HG03558 (cell line): ENCODE data around the gene OTOP2.
"Not testable (repeated sequence)": the region's sequence is repeated elsewhere in the genome, so short reads cannot be mapped to it uniquely, and the experiment has no call there.

Experiments used
- ATAC-seq: cut with Tn5 transposase; IDR thresholded peaks from one replicate; pipeline ENCODE4 v1.9.1; 2021; ENCODE audit warnings: moderate number of reproducible peaks; ENCODE audit not compliant: unreplicated experiment; ENCODE audit errors: extremely low read depth

OTOP2 gene

DNA sequence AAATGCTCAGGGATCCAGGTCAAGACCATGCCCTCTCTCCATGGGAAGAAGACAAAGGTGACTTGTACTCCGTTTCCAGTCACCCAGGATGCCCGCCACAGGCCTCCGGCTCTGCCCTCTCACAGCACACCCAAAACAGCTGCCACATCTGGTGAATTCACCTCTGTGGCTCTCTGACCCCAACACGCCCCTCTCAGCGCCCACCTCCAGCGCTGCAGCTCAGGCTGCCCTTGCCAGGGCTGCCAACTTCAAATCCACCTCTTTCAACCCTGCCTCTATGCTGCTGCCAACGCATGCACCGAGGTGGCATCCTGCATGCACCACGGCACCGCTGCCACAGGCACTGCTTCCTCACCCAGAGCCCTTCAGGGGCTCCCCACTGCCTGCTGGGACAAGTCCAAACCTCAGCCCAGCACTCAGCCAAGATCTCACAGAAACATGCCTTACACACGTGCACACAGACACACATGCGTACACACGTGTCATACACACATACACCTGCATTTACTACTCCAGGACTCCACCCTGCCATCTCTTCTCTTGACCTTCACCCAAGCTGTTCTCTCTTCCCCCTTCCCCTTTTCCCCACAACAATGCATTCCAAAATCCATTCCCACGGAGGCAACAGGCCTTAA lies 41.0 kb downstream of the OTOP2 start:
- ATAC-seq = no peak

GRCh38 chr17:74968361-74968780 lies 44.3 kb downstream of the OTOP2 start:
- no peak for ATAC-seq

DNA sequence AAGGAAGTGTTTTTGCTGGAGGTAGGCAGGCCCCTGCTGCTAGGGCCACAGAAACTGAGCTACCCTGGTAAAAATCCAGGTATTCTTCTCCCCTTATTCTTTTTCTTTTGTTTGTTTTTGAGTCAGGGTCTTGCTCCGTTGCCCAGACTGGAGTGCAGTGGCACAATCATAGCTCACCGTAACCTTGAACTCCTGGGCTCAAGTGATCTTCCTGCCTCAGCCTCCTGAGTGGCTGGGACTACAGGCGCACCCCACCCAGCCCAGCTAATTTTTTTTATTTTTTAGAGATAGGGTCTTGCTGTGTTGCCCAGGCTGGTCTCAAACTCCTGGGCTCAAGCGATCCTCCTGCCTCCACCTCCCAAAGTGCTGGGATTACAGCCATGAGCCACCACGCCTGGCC lies 45.4 kb downstream of the OTOP2 start:
- ATAC-seq = not testable (repeated sequence)

- ATAC-seq = no peak
These were observed 46.3 kb downstream of the OTOP2 start for GRCh38 chr17:74970395-74970794.

DNA sequence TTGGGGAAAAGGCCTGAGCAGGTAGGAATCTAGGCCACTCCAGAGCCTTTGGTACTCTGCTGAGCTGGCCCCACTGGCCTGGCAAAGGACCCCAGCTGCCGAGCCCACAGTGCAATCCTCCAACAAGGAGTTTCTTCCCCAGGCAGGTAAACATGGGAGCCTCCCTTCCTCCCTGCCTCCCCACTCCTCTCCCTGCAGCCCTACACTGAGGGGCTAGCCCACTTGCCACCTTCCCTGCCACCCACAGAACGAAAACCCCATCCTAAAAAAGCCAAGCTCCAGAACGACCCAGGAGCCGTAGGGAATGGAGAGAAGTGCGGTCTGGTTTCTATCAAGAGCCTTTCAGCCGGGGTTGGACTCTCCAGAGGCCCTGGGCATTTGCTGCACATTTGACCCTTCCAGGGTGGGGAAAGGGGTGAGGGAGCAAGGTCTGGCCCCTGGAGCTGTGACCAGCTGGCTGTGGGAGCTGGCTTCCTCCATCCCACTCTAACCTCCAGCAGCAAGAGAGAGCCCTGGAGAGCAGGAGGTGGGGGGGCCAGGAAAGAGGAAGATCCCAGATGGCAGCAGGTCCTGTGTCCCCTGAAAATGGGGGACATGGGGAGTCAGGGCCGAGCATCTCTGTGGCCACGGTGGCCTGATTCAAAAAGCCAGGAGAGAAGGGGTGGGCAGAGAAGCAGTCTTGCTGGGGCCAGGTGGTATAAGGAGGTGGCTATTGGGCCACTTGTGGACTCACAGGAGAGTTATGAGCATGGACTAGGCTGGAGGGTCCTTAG lies 47.2 kb downstream of the OTOP2 start:
- ATAC-seq = no peak

GRCh38 chr17:74971842-74972106 lies 47.7 kb downstream of the OTOP2 start:
- ATAC-seq = no peak

- no peak for ATAC-seq
These were observed 48.3 kb downstream of the OTOP2 start, which contains the start of gene HID1 for GRCh38 chr17:74972107-74972972. TSS of gene HID1 (minus strand) at chr17:74972759. CDS start at chr17:74972656, 103 bp downstream.

DNA sequence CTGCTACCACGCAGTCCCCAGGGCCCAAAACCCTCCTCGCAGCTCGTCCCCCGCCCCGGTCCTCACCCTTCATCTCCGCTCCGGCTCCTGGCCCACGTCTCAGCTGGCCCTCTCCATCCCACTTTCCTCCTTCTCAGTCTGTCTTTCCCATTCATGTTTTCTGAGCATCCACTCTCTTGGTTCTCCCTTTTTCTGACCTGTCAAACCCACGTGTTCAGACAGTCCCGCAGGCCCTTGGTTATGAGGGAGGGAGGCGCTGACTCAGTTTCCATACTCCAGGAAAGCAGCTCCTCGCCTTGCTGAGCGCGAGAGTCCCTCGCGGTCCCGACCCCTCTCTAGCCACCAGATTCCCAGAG lies 48.9 kb downstream of the OTOP2 start:
- no peak for ATAC-seq

- ATAC-seq = no peak
These were observed 51.9 kb downstream of the OTOP2 start for GRCh38 chr17:74975943-74976342.

DNA sequence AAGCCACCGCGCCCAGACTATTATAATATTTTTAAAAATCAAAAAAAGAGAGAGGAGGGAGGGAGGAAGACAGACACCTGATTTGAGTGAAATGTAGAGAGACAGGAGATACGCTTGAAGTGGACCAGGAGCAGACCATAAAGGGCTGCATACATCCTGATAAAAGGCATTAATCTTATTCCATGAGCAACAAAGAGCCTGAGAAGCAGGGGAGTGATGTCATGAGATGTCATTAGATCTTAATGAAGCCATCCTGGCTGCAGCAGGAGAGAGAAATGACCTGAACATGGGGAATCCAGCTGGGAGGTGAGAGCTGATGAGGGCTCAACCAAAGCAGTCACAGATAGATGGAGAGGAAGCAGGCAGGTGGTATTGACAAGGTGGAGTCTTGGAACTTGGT lies 53.7 kb downstream of the OTOP2 start:
- ATAC-seq = no peak

GRCh38 chr17:74978240-74978639 lies 54.2 kb downstream of the OTOP2 start:
- no peak for ATAC-seq

DNA sequence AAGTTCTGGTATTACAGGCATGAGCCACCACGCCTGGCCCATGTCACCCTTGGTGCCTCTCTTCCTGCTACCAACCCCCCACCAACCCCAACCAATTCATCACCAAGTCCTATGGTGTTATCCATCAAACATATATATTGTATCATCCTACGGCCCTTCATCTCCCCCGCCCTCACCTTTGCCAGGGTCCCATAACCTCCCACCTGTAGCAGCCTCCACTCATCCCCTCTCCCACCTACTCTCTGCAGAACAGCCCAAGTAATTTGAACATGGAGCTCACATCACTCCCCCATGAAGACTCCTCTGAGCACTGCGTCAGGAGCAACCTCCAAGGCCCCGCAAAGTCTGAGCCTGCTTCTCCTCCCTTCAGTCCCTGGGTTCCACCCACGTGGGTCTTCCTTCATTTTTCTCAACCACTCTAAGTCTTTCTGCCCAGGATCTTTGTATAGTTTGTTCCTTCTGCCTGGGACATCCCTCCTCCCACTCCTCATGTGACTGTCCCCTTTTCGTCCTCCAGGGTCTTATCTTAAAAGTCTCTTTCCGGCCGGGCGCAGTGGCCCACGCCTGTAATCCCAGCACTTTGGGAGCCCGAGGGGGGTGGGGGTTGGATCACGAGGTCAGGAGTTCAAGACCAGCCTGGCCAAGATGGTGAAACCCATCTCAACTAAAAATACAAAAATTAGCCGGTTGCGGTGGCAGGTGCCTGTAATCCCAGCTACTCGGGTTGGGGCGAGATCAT lies 55.5 kb downstream of the OTOP2 start:
- no peak for ATAC-seq

- ATAC-seq = no peak
These were observed 57.4 kb downstream of the OTOP2 start for GRCh38 chr17:74981318-74981978.

- ATAC-seq = no peak
These were observed 58.0 kb downstream of the OTOP2 start for GRCh38 chr17:74981979-74982662.

GRCh38 chr17:74982663-74983313 lies 58.7 kb downstream of the OTOP2 start:
- ATAC-seq = not testable (repeated sequence)
